Esophagus muscularis mucosa (tissue), 4 donors: ENCODE data around the gene NUP107.

ENCODE experiments used
- CTCF ChIP-seq, 3 experiments: fragments of 200-600 bp in 2 of 3; fragments of 450-650 bp in 1 of 3; sonication (generic) in 2 of 3; IDR thresholded peaks; one replicate each; pipeline ENCODE4 v1.5.1; 2017 to 2019; ENCODE audit warnings: antibody characterized with exemption in 3 of 3, mild to moderate bottlenecking in 2 of 3, moderate library complexity in 1 of 3
- EP300 ChIP-seq: sonication (generic); formaldehyde crosslinking; IDR thresholded peaks from one replicate; pipeline ENCODE4 v1.6.1; 2017; ENCODE audit warnings: antibody characterized with exemption
- POLR2A ChIP-seq: fragments of 450-650 bp; IDR thresholded peaks from one replicate; pipeline ENCODE4 v1.6.1; 2017; ENCODE audit warnings: antibody characterized with exemption, moderate library complexity, mild to moderate bottlenecking, low read depth
- POLR2AphosphoS5 ChIP-seq, 2 donors: sonication (generic); formaldehyde crosslinking; IDR thresholded peaks; one replicate each; pipeline ENCODE4 v1.6.1; 2017; ENCODE audit warnings: antibody characterized with exemption in 2 of 2

GRCh38 chr12:68727776-68728175, 41.0 kb downstream of the NUP107 start:
- TF ChIP-seq CTCF (IDR thresholded peaks at IDR 0.05) (no peak), POLR2AphosphoS5 (IDR thresholded peaks at IDR 0.05) (no peak), POLR2A (no peak), EP300 (no peak)
